Stomach (tissue), 4 donors: ENCODE results near the gene CARS1.

ENCODE experiments used
- POLR2A ChIP-seq, 4 donors: fragments of 450-650 bp; IDR thresholded peaks; one replicate each; pipeline ENCODE4 v1.6.1; 2016; ENCODE audit warnings: antibody characterized with exemption in 4 of 4, control low read depth in 2 of 4, mild to moderate bottlenecking in 1 of 4, moderate library complexity in 1 of 4
- TF ChIP-seq, protein P1 (sequence below), 7 experiments: fragments of 450-650 bp in 4 of 7; fragments of 200-600 bp in 3 of 7; sonication (generic) in 3 of 7; IDR thresholded peaks; one replicate each; pipeline ENCODE4 v1.5.1; 2016 to 2019; ENCODE audit warnings: antibody characterized with exemption in 7 of 7, control low read depth in 2 of 7, mild to moderate bottlenecking in 1 of 7

DNA sequence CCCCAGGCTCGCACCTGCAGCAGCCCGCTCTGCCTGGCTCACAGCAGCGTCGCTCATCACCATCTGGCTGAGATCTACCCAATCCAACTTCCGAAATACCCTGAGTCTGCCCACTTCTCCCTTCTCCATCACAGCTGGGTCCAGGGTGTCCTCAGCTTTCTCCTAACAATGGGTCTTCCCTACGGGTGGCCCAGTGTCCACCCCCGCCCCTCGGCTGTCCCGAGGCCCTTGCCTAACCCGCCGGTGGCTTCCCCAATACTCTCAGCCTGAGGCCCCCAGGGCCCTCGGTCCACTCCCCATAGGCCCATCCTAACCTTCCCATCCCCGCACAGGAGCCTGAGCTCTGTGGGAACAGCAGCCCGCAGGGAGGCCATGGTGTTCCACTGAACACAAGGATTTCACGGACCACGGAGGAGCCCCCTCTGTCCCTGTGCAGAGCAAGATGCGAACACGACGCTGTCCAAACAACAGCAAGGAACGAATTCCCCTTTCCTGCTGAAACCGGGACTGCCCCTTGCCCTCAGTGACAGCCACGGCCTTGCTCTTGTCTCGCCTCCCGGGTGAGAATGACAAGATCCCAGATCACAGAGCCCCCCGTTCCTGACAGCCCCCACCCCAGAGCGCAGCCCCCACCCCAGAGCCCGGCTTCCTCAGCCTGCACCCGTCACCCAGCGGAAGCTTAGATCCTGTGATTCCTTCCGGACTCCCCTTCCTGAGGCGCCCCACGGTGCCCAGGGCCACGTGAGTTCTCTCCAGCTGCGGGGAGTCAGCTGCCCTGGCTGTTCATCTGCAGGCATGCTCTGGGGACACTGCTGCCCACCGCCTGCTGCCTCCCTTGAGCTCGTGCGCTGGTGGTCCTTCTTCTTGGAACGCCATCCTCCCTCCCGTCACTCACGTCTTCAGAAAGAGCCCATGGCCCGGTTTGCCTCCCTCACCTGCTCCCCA, 48.8 kb upstream of the CARS1 start:
- TF ChIP-seq, protein P1, sequence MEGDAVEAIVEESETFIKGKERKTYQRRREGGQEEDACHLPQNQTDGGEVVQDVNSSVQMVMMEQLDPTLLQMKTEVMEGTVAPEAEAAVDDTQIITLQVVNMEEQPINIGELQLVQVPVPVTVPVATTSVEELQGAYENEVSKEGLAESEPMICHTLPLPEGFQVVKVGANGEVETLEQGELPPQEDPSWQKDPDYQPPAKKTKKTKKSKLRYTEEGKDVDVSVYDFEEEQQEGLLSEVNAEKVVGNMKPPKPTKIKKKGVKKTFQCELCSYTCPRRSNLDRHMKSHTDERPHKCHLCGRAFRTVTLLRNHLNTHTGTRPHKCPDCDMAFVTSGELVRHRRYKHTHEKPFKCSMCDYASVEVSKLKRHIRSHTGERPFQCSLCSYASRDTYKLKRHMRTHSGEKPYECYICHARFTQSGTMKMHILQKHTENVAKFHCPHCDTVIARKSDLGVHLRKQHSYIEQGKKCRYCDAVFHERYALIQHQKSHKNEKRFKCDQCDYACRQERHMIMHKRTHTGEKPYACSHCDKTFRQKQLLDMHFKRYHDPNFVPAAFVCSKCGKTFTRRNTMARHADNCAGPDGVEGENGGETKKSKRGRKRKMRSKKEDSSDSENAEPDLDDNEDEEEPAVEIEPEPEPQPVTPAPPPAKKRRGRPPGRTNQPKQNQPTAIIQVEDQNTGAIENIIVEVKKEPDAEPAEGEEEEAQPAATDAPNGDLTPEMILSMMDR (IDR thresholded peaks at IDR 0.05), result no peak
- TF ChIP-seq POLR2A (IDR thresholded peaks at IDR 0.05), result no peak
